SK-N-DZ (cell line): Measurements from ENCODE around the gene GRID2.

Experiments used
- DNase-seq: peaks from one replicate; pipeline ENCODE4 v3.0.0-alpha.2; 2015; ENCODE audit warnings: low spot score

Gene GRID2

GRCh38 chr4:93066749-93067148 is 763.0 kb downstream of the GRID2 start:
- no peak for DNase-seq

GRCh38 chr4:93072292-93072691 is 768.5 kb downstream of the GRID2 start:
- no peak for DNase-seq

GRCh38 chr4:93080316-93080715 is 776.5 kb downstream of the GRID2 start:
- no peak for DNase-seq

GRCh38 chr4:93084599-93085305 is 781.0 kb downstream of the GRID2 start:
- DNase-seq, result no peak

- DNase-seq, result no peak
Measured at GRCh38 chr4:93086356-93086755, 782.6 kb downstream of the GRID2 start.

DNA sequence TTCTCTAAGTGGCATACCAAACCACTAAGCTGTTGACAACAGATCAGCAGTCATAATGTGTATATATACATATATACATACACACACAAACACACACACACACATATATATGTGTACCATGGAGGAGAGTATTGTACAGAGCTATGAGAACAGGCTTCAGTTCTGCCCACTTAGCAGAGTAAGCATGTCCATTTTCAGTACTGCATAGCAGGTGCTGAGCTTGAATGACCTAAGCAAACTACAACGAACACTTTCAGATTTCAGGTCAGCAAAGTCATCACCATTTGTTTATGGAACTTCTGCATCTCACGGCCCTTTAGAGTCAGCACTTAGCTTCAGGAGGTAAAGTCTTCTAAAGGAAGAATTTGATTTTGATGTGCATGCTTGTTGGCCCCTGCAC is 789.0 kb downstream of the GRID2 start:
- DNase-seq, result no peak

- no peak for DNase-seq
Measured at GRCh38 chr4:93103042-93103441, 799.3 kb downstream of the GRID2 start.

DNA sequence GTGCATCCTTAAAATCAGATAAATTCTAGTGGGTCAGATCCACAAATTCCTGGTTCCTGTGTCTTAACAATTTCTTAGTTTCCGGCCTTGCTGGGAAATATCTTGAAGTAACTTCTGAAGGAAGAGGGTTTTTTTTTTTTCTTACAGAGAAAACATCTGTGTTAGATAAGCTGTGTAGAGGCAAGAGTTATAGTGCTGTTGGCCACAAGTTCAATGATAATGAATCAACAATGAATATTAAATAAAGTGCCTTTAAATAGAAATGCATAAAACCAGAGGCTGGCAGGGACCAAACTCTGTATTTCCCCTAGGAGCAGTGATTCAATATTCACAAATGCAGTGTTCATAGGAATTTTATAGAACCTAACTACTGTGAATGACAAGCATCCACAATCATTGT is 812.9 kb downstream of the GRID2 start:
- no peak for DNase-seq

- DNase-seq, result no peak
Measured at GRCh38 chr4:93127489-93127888, 823.7 kb downstream of the GRID2 start.

GRCh38 chr4:93132631-93133030 is 828.9 kb downstream of the GRID2 start:
- no peak for DNase-seq

- no peak for DNase-seq
Measured at GRCh38 chr4:93139118-93139517, 835.4 kb downstream of the GRID2 start.

GRCh38 chr4:93143902-93144301 is 840.1 kb downstream of the GRID2 start:
- DNase-seq, result no peak

DNA sequence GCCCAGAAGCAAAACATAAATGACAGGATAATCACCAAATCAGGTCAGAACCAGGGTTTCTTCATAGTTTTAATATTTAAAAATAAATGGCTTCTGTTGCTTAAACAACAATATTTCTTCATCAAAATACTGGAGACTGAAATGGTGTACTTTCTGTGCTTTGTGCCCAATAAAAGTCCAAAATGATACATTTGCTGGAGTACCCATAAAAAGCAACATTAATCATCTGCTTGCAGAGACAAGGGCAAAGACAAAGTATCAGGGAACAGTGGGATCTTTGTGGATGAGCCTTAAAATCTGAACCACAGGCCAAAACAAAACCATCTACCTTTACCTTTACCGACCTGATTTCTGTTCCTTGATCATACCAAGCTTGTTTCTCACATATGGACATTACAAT is 840.9 kb downstream of the GRID2 start:
- no peak for DNase-seq

DNA sequence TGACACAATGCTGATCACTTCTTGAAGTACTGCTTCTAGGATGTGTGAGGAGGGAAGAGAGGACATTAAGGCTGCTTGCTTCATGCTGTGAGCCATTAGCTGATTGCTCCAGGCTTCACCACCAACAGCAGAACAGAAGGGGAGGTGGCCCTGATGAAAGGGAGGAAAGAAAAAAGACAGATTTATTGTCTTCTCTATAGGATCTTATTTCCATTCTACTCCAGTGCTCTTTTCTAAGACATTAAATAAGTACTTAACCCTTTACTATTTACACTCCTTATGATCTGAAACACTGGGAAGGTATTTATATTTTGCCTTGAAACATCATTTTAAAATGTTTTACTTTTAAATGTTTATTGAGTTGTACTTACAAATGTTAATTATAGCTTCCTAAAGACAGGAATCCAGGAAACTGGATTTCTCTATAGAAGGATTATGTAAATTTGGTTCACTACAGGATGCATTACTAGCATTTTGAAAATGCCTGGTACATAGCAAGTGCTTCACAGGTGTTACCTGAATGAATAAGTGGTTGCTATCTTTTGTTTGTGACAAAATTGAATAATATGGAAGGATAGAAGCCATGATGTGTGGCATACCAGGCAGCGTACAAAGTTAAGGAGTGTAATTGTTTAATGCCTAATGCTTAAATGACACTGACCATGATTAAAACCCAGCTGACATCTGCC is 843.9 kb downstream of the GRID2 start:
- DNase-seq, result no peak

GRCh38 chr4:93152491-93152890 is 848.7 kb downstream of the GRID2 start:
- DNase-seq, result no peak

DNA sequence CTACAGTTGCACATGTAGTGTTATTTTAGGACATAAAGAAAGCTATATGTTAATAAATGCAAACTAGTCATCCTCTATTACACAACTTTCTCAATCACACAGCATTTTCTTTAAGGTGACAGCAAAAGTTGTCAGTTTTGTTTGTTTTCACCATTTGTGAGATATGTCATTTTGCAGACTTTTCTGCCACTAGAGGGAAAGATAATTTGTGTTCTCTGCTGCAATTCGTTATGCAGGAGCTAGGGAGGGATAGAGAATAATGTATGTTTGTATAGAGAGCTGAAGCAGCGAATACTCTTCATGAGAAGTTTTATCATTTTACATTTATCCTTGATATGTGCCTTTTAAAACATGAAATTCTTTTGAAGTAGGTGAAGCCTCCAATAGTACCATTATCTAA is 854.2 kb downstream of the GRID2 start:
- no peak for DNase-seq

DNA sequence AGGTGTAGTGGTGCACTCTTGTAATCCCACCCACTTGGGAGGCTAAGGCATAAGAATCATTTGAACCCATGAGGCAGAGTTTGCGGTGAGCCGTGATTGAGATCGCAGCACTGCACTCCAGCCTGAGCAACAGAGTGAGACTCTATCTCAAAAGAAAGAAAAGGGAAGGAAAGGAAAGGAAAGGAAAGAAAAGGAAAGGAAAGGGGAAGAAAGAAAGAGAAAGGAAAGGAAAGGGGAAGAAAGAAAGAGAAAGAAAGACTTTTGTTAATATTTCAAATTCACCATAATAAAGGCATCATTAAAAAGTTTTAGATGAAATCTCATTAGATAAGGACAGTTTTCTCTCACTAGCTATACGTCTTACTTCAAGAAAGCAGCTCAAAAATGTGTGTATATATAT is 864.3 kb downstream of the GRID2 start:
- no peak for DNase-seq

GRCh38 chr4:93169966-93170365 is 866.2 kb downstream of the GRID2 start:
- DNase-seq, result no peak

- DNase-seq, result no peak
Measured at GRCh38 chr4:93174598-93174997, 870.8 kb downstream of the GRID2 start.

- no peak for DNase-seq
Measured at GRCh38 chr4:93178279-93178678, 874.5 kb downstream of the GRID2 start.

GRCh38 chr4:93179044-93179443 is 875.3 kb downstream of the GRID2 start:
- no peak for DNase-seq

- DNase-seq, result no peak
Measured at GRCh38 chr4:93182722-93183121, 879.0 kb downstream of the GRID2 start.

- DNase-seq, result no peak
Measured at GRCh38 chr4:93183576-93183975, 879.8 kb downstream of the GRID2 start.
